ENCODE data around the gene ANKRD42.

Gene ANKRD42

GRCh38 chr11:83241291-83241946 is 47.9 kb downstream of the ANKRD42 start:
- peak; percentile 18 for DNase-seq (ENCODE audit: low spot score)
- TF ChIP-seq CTCF (IDR thresholded peaks at IDR 0.05; ENCODE audit: extremely low read depth, missing control alignments): peak; percentile 29

DNA sequence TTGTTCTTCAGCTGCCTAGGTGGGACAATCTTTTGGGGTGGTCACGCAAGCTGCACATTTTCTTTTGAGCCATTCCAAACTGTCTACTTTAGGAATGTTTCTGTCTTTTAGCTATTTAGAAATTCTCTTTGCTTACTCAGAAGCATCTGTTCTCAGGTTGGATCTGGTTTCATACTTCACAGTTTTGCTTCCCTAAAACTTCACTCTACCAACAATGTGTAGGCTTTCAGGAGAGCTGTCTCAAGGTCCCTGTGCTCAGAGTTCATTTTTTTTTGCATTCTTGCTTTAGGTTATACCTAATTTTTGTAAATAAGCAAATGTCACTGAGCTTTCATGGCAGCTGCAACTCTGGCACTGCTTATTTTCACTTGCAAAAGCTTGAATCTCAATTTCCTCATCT is 55.9 kb downstream of the ANKRD42 start:
- no peak for TF ChIP-seq CTCF (IDR thresholded peaks at IDR 0.05; ENCODE audit: extremely low read depth, missing control alignments)
- DNase-seq (ENCODE audit: low spot score): no peak

- TF ChIP-seq CTCF (IDR thresholded peaks at IDR 0.05; ENCODE audit: extremely low read depth, missing control alignments): peak; percentile 48
- DNase-seq (ENCODE audit: low spot score): peak; percentile 51
These were observed 56.6 kb downstream of the ANKRD42 start for GRCh38 chr11:83249972-83250593.

DNA sequence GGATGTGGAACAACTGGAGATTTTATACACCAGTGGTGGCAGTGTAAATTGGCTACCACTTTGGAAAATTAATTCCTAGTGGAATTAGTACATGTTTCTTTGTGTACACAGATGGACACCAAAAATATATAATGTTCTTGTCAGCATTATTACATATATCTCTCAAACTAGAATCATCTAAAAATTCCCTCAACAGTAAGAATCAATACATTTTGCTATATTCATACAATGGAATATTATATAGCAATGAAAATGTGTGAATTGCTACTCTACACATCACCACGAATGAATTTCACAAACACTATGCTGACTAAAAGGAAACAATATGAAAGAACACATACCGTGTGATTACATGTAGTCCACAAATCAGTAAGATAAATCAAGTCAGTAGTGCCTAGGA is 58.8 kb downstream of the ANKRD42 start:
- DNase-seq (ENCODE audit: low spot score): no peak
- no peak for TF ChIP-seq CTCF (IDR thresholded peaks at IDR 0.05; ENCODE audit: extremely low read depth, missing control alignments)

DNA sequence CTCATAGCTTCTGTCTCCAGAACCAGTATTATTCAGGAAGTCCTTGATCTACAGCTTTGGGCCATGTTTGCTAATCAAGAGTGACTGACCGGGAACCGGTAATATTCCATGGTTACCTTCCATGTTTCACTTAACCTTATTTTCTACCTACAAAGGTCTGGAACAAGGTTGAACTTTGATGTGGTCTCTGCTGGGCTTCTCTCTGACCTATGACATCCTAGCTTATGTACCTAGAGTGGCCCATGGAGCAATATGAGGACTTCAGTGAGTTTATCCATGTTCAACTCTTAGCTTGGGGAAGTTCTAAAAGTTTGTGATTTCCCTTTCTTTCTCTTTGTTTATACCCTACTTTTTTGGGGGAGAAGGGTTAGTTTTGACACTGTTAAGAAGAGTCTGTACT is 59.4 kb downstream of the ANKRD42 start:
- TF ChIP-seq CTCF (IDR thresholded peaks at IDR 0.05; ENCODE audit: extremely low read depth, missing control alignments): no peak

DNA sequence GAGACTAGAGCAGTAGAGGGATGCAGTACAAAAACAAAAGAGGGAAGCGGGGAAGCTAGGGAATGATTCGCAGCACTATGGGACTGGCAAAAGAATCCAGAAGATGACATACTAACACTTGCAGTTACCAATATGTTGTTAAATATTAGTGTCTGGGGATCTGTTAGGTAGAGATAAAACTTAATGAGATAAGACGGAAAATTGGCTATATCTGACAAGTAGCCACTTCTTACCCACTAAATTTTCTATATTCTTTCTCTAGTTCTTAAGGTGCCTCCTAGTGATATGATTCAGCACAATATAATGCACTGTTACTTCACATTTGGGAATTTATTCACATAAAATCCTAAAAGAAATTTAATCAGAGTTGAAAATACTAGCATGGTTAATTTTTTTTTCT is 61.9 kb downstream of the ANKRD42 start:
- DNase-seq (ENCODE audit: low spot score): no peak
- TF ChIP-seq CTCF (IDR thresholded peaks at IDR 0.05; ENCODE audit: extremely low read depth, missing control alignments): no peak

More for the DNA sequence above, 59.4 kb downstream of the ANKRD42 start:
- no peak for DNase-seq (ENCODE audit: low spot score)

GRCh38 chr11:83256602-83257340 is 63.3 kb downstream of the ANKRD42 start:
- TF ChIP-seq CTCF (IDR thresholded peaks at IDR 0.05; ENCODE audit: extremely low read depth, missing control alignments): no peak
- DNase-seq (ENCODE audit: low spot score): no peak

All from GM20000 (cell line).